ENCODE data around the gene OLFML2B. TPM values are rescaled to one million over a fixed set of nuclear protein-coding genes. Genes with fewer than 3 reads are reported as not detected.

Gene OLFML2B
- total RNA-seq, 1 donor from 2014 or later, result 17.5 TPM

GRCh38 chr1:161986328-161986727 is 37.3 kb downstream of the OLFML2B start:
- H3K4me1 ChIP-seq, result no peaks in the 10 kb centered on the region
- no peaks in the 10 kb centered on the region for H3K36me3 ChIP-seq
- DNase-seq, result no peak
- intact Hi-C loops (cut with DNase I), result no loop called here
- ATAC-seq, result peak; percentile 3
- H3K4me3 ChIP-seq, result no peak overlapping the region
- peaks cover 7% of the 10 kb centered on the region for H3K9me3 ChIP-seq
- no peak overlapping the region for H3K27ac ChIP-seq
- H3K27me3 ChIP-seq, result no peaks in the 10 kb centered on the region
- no peak for TF ChIP-seq CTCF (IDR thresholded peaks at IDR 0.05)

GRCh38 chr1:161985301-161985822 is 38.3 kb downstream of the OLFML2B start:
- H3K9me3 ChIP-seq, result peaks cover 7% of the 10 kb centered on the region
- intact Hi-C loops (cut with DNase I), result no loop called here
- no peaks in the 10 kb centered on the region for H3K27me3 ChIP-seq
- H3K27ac ChIP-seq, result no peak overlapping the region
- H3K4me3 ChIP-seq, result no peak overlapping the region
- DNase-seq (no peak), ATAC-seq (no peak)
- TF ChIP-seq CTCF (IDR thresholded peaks at IDR 0.05), result no peak
- no peaks in the 10 kb centered on the region for H3K36me3 ChIP-seq
- no peaks in the 10 kb centered on the region for H3K4me1 ChIP-seq

- ATAC-seq, result no peak
- Histone ChIP-seq H3K27ac (no peak overlapping the region), H3K36me3 (no peaks in the 10 kb centered on the region), H3K4me3 (no peak overlapping the region), H3K4me1 (no peaks in the 10 kb centered on the region), H3K27me3 (no peaks in the 10 kb centered on the region), H3K9me3 (peaks cover 7% of the 10 kb centered on the region)
- no peak for DNase-seq
- TF ChIP-seq CTCF (IDR thresholded peaks at IDR 0.05), result no peak
- intact Hi-C loops (cut with DNase I), result no loop called here
Observed at GRCh38 chr1:161983725-161984124, 39.9 kb downstream of the OLFML2B start.

- Histone ChIP-seq H3K4me1 (no peaks in the 10 kb centered on the region), H3K27ac (no peak overlapping the region), H3K27me3 (no peaks in the 10 kb centered on the region), H3K4me3 (no peak overlapping the region), H3K36me3 (no peaks in the 10 kb centered on the region), H3K9me3 (peaks cover 7% of the 10 kb centered on the region)
- intact Hi-C loops (cut with DNase I), result no loop called here
- ATAC-seq, result no peak
- TF ChIP-seq CTCF (IDR thresholded peaks at IDR 0.05), result no peak
- no peak for DNase-seq
Observed at GRCh38 chr1:161982917-161983316, 40.8 kb downstream of the OLFML2B start.

GRCh38 chr1:161982507-161982895 is 41.2 kb downstream of the OLFML2B start:
- Histone ChIP-seq H3K9me3 (peaks cover 4% of the 10 kb centered on the region), H3K36me3 (no peaks in the 10 kb centered on the region), H3K27me3 (no peaks in the 10 kb centered on the region), H3K4me3 (no peak overlapping the region), H3K4me1 (no peaks in the 10 kb centered on the region), H3K27ac (no peak overlapping the region)
- no peak for TF ChIP-seq CTCF (IDR thresholded peaks at IDR 0.05)
- ATAC-seq (no peak), DNase-seq (no peak)
- intact Hi-C loops (cut with DNase I), result no loop called here

Data from upper lobe of right lung (tissue), 1 donor.